HG03045 (cell line): Measurements from ENCODE around the gene FBXL7.

Experiments
- ATAC-seq: cut with Tn5 transposase; IDR thresholded peaks from one replicate; pipeline ENCODE4 v1.9.1; 2021; ENCODE audit warnings: mild to moderate bottlenecking, moderate library complexity; ENCODE audit not compliant: unreplicated experiment

FBXL7 gene

GRCh38 chr5:15702102-15702501, 202.1 kb downstream of the FBXL7 start:
- ATAC-seq: no peak

GRCh38 chr5:15703901-15704300, 203.9 kb downstream of the FBXL7 start:
- ATAC-seq: no peak

GRCh38 chr5:15704397-15704947, 204.5 kb downstream of the FBXL7 start:
- ATAC-seq: no peak

- ATAC-seq: no peak
These were observed 207.7 kb downstream of the FBXL7 start for GRCh38 chr5:15707631-15708030.

GRCh38 chr5:15711892-15712291, 211.9 kb downstream of the FBXL7 start:
- no peak for ATAC-seq

- no peak for ATAC-seq
These were observed 215.6 kb downstream of the FBXL7 start for GRCh38 chr5:15715535-15715934.

GRCh38 chr5:15715967-15716366, 216.0 kb downstream of the FBXL7 start:
- no peak for ATAC-seq

- ATAC-seq: no peak
These were observed 217.0 kb downstream of the FBXL7 start for GRCh38 chr5:15717001-15717400.

- ATAC-seq: no peak
These were observed 218.6 kb downstream of the FBXL7 start for GRCh38 chr5:15718421-15719179.

- ATAC-seq: no peak
These were observed 219.8 kb downstream of the FBXL7 start for GRCh38 chr5:15719784-15720183.

- no peak for ATAC-seq
These were observed 220.5 kb downstream of the FBXL7 start for GRCh38 chr5:15720515-15720914.

GRCh38 chr5:15722305-15722704, 222.3 kb downstream of the FBXL7 start:
- no peak for ATAC-seq

- ATAC-seq: no peak
These were observed 227.4 kb downstream of the FBXL7 start for GRCh38 chr5:15727375-15727774.

GRCh38 chr5:15728811-15729210, 228.8 kb downstream of the FBXL7 start:
- no peak for ATAC-seq

- no peak for ATAC-seq
These were observed 231.7 kb downstream of the FBXL7 start for GRCh38 chr5:15731699-15732098.

GRCh38 chr5:15734058-15734457, 234.1 kb downstream of the FBXL7 start:
- no peak for ATAC-seq

GRCh38 chr5:15737036-15737821, 237.2 kb downstream of the FBXL7 start:
- ATAC-seq: no peak

GRCh38 chr5:15737871-15738664, 238.1 kb downstream of the FBXL7 start:
- no peak for ATAC-seq

- ATAC-seq: no peak
These were observed 240.4 kb downstream of the FBXL7 start for GRCh38 chr5:15740383-15740782.

- no peak for ATAC-seq
These were observed 241.6 kb downstream of the FBXL7 start for GRCh38 chr5:15741591-15741990.

- no peak for ATAC-seq
These were observed 246.9 kb downstream of the FBXL7 start for GRCh38 chr5:15746833-15747232.
